ENCODE results near the gene RPL36A. TPM values are rescaled to one million over a fixed set of nuclear protein-coding genes. Genes with fewer than 3 reads are reported as not detected.

Gene RPL36A
- total RNA-seq, 1 donor from 2014 or later: 822 TPM

DNA sequence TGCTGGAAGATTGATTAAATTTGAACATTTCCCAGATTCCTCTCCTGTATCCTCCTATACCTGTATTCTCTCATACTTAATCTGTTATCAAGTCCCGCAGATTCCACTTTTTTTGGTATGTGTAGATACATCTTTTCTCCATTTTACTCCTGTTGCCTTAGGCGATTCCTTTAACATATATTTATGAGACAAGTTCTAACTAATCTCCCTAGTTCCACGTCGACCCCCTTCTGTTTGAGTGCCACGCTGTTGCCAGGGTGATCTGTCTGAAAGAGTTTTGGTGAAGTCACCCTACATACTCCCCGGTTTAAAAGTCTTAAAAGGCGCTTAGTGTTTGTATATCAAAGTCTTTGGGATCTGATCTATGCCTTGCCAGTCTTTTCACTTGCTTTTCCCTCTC, 19.6 kb downstream of the RPL36A start:
- Histone ChIP-seq H3K36me3 (peaks cover 0 to 5% of the 10 kb centered on the region in 2 donors), H3K9me3 (no peaks in the 10 kb centered on the region), H3K4me3 (peak overlapping the region; percentile 5 to 68), H3K27ac (no peak overlapping the region), H3K4me1 (peaks cover 0 to 3% of the 10 kb centered on the region in 2 donors), H3K27me3 (no peaks in the 10 kb centered on the region)
- TF ChIP-seq, protein P1, sequence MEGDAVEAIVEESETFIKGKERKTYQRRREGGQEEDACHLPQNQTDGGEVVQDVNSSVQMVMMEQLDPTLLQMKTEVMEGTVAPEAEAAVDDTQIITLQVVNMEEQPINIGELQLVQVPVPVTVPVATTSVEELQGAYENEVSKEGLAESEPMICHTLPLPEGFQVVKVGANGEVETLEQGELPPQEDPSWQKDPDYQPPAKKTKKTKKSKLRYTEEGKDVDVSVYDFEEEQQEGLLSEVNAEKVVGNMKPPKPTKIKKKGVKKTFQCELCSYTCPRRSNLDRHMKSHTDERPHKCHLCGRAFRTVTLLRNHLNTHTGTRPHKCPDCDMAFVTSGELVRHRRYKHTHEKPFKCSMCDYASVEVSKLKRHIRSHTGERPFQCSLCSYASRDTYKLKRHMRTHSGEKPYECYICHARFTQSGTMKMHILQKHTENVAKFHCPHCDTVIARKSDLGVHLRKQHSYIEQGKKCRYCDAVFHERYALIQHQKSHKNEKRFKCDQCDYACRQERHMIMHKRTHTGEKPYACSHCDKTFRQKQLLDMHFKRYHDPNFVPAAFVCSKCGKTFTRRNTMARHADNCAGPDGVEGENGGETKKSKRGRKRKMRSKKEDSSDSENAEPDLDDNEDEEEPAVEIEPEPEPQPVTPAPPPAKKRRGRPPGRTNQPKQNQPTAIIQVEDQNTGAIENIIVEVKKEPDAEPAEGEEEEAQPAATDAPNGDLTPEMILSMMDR (IDR thresholded peaks at IDR 0.05): no peak
- intact Hi-C loops (cut with DNase I): loop anchor here (10.0 kb wide), 2 partner anchors 714 to 1244 kb away; partner anchors contain the start of genes GPRASP1 and TCEAL2
- no peak for DNase-seq (ENCODE audit: low spot score in 2 of 2)

DNA sequence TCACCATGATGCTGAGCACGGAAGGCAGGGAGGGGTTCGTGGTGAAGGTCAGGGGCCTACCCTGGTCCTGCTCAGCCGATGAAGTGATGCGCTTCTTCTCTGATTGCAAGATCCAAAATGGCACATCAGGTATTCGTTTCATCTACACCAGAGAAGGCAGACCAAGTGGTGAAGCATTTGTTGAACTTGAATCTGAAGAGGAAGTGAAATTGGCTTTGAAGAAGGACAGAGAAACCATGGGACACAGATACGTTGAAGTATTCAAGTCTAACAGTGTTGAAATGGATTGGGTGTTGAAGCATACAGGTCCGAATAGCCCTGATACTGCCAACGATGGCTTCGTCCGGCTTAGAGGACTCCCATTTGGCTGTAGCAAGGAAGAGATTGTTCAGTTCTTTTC, 21.2 kb downstream of the RPL36A start:
- H3K4me3 ChIP-seq: no peak overlapping the region
- H3K36me3 ChIP-seq: peaks cover 0 to 5% of the 10 kb centered on the region in 2 donors
- intact Hi-C loops (cut with DNase I): loop anchor here (10.0 kb wide), 2 partner anchors 713 to 1243 kb away; partner anchors contain the start of genes GPRASP1 and TCEAL2
- DNase-seq (ENCODE audit: low spot score in 2 of 2): no peak
- no peaks in the 10 kb centered on the region for H3K27me3 ChIP-seq
- peaks cover 0 to 3% of the 10 kb centered on the region in 2 donors for H3K4me1 ChIP-seq
- no peaks in the 10 kb centered on the region for H3K9me3 ChIP-seq
- TF ChIP-seq, protein P1 (IDR thresholded peaks at IDR 0.05): no peak
- H3K27ac ChIP-seq: no peak overlapping the region

DNA sequence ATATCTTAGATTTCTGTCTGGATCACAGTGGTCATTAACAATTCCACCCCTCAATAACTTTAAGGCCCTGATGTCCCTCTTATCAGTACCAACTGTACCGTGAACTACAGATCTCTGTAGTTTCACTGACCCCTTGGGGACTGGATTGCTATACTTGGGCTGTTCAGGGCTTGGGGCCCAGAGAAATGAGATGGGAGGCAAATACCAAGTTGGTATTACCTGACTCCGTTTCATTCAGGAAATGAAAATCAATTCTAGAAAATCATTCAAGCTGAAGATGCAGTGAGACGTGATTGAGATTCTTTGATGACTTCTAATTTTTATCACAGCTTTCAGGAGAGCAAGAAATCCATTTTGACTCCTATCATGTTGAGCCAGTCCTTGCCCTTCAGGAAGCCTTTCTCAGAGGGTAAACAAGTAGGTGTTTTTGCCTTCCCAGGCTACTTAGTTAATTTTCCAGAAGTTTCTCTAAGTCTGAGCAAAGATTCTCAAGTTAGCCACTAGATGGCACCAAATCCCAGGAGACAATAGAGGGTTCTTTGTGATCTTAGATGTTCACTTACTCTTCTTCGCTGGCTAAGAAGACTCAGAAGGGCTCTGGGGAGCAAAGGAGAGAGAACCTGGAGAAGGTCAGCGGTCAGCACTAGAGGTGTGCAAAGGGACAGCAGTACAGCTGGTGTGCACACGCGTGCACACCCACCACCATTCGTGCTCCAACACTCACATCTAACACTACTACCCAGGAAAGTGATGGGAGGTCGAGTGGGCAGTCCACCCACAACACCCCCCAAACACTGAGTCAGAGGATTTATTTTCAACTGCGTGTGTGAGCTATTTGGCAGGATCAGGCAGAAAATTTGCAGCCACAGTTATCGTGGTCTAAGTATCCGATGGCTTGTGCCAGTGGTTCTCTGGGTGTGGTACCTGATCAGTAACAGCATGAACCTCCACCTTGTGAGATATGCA, 24.7 kb downstream of the RPL36A start:
- H3K9me3 ChIP-seq: no peaks in the 10 kb centered on the region
- intact Hi-C loops (cut with DNase I): loop anchor here (2.0 to 10.0 kb wide), 4 partner anchors 383 to 1239 kb away; partner anchors contain the start of genes GPRASP1, TCEAL2 and ZMAT1
- TF ChIP-seq, protein P1 (IDR thresholded peaks at IDR 0.05): peak; percentile 60 to 82 (median 77)
- H3K27me3 ChIP-seq: no peaks in the 10 kb centered on the region
- peak overlapping the region; percentile 54 to 63 for H3K27ac ChIP-seq
- peaks cover 0 to 5% of the 10 kb centered on the region in 2 donors for H3K36me3 ChIP-seq
- H3K4me3 ChIP-seq: no peak overlapping the region
- H3K4me1 ChIP-seq: peaks cover 0 to 4% of the 10 kb centered on the region in 2 donors
- DNase-seq (ENCODE audit: low spot score in 2 of 2): no peak

DNA sequence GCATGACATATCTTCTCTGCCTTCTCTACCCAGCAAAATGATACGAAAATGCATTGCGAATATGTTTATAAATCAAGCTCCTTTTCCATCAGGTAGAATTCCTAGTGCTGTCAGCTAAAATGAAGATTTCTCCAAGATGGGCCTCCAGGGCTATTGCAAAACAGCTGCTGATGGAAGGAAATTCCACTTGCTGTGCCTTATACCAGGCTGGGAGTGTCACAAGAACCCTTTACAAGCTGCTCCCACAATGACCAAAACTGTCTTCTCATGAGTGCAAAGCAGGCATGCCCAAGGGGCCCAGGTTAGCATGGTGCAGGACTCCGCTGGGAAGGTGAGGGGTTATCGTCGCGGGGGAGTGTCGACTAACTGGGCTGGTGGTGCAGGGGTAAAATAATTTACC, 25.9 kb downstream of the RPL36A start:
- no peaks in the 10 kb centered on the region for H3K9me3 ChIP-seq
- H3K4me1 ChIP-seq: peaks cover 0 to 4% of the 10 kb centered on the region in 2 donors
- no peak for DNase-seq (ENCODE audit: low spot score in 2 of 2)
- TF ChIP-seq, protein P1 (IDR thresholded peaks at IDR 0.05): no peak
- H3K27ac ChIP-seq: no peak overlapping the region
- intact Hi-C loops (cut with DNase I): loop anchor here (5.0 to 10.0 kb wide), 3 partner anchors 516 to 1238 kb away; partner anchors contain the start of genes GPRASP1, TCEAL2 and ZMAT1
- H3K27me3 ChIP-seq: no peaks in the 10 kb centered on the region
- H3K36me3 ChIP-seq: peaks cover 0 to 5% of the 10 kb centered on the region in 2 donors
- H3K4me3 ChIP-seq: no peak overlapping the region

DNA sequence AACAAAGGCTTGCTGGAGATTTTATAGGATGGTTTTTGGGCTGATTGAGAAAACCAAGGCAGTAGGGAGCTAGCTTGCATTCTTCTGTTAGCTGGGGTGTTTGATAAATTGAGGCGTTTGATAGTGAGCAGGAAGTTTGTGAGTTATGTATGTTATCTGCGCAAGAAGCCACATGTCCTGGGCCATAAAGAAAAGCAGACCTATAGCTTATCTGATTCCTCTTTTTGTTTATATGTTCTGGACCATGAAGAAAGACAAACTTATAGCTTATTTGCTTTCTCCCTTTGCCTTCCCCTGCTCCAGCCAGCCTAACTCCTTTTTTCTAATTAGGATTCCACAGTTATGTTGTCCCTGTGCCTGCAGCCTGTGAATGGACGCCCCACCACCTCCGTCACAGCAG, 26.4 kb downstream of the RPL36A start:
- Histone ChIP-seq H3K27ac (peak overlapping the region in 1 of 2 donors; percentile 95), H3K27me3 (no peaks in the 10 kb centered on the region), H3K4me1 (peaks cover 0 to 4% of the 10 kb centered on the region in 2 donors), H3K4me3 (no peak overlapping the region), H3K9me3 (no peaks in the 10 kb centered on the region), H3K36me3 (peaks cover 0 to 5% of the 10 kb centered on the region in 2 donors)
- intact Hi-C loops (cut with DNase I): loop anchor here (5.0 to 10.0 kb wide), 3 partner anchors 515 to 1238 kb away; partner anchors contain the start of genes GPRASP1, TCEAL2 and ZMAT1
- DNase-seq (ENCODE audit: low spot score in 2 of 2): no peak
- TF ChIP-seq, protein P1 (IDR thresholded peaks at IDR 0.05): no peak
